GM12801 (cell line): ENCODE measurements around the gene CFAP61.

Source experiments
- CTCF ChIP-seq: IDR thresholded peaks from one replicate; pipeline ENCODE4 v1.5.1; 2011; ENCODE audit warnings: control low read depth; ENCODE audit not compliant: insufficient read length; ENCODE audit errors: extremely low read depth

CFAP61 gene

GRCh38 chr20:20021835-20022234 lies 30.5 kb upstream of the CFAP61 start:
- no peak for TF ChIP-seq CTCF

GRCh38 chr20:20022498-20022897 lies 29.8 kb upstream of the CFAP61 start:
- TF ChIP-seq CTCF: no peak

GRCh38 chr20:20023395-20023794 lies 28.9 kb upstream of the CFAP61 start:
- TF ChIP-seq CTCF: no peak

GRCh38 chr20:20024942-20025341 lies 27.4 kb upstream of the CFAP61 start:
- TF ChIP-seq CTCF: no peak

GRCh38 chr20:20027284-20027683 lies 25.0 kb upstream of the CFAP61 start:
- TF ChIP-seq CTCF: no peak

GRCh38 chr20:20031790-20032189 lies 20.5 kb upstream of the CFAP61 start:
- no peak for TF ChIP-seq CTCF

- TF ChIP-seq CTCF: no peak
Measured at GRCh38 chr20:20034486-20034885, 17.8 kb upstream of the CFAP61 start.

- TF ChIP-seq CTCF: no peak
Measured at GRCh38 chr20:20036756-20037155, 15.6 kb upstream of the CFAP61 start.
